WTC11 (cell line): ENCODE measurements around the gene WDR82.

Experiments used
- CBFB ChIP-seq: sonication (generic); formaldehyde crosslinking; IDR thresholded peaks from 2 replicates; pipeline ENCODE4 v1.8.1; 2022; ENCODE audit warnings: mild to moderate bottlenecking, low read depth, missing genetic modification reagents
- CDX4 ChIP-seq: fragments of 250-450 bp; sonication (Bioruptor Pico); IDR thresholded peaks from 2 replicates; pipeline ENCODE4 v1.9.0; 2021; ENCODE audit warnings: moderate library complexity, mild to moderate bottlenecking, inconsistent platforms, borderline replicate concordance
- CREM ChIP-seq: sonication (generic); formaldehyde crosslinking; IDR thresholded peaks from 2 replicates; pipeline ENCODE4 v1.8.1; 2022; ENCODE audit warnings: mild to moderate bottlenecking, missing genetic modification reagents, moderate library complexity
- CTCF ChIP-seq: fragments of 200-600 bp; IDR thresholded peaks from 2 replicates; pipeline ENCODE4 v1.8.0; 2022; ENCODE audit warnings: antibody characterized with exemption
- TEAD4 ChIP-seq: sonication (generic); formaldehyde crosslinking; IDR thresholded peaks from 2 replicates; pipeline ENCODE4 v1.8.0; 2022; ENCODE audit warnings: mild to moderate bottlenecking, missing genetic modification reagents
- ZNF121 ChIP-seq: sonication (generic); formaldehyde crosslinking; IDR thresholded peaks from 2 replicates; pipeline ENCODE4 v1.8.0; 2023; ENCODE audit warnings: missing genetic modification reagents
- ZNF263 ChIP-seq: sonication (generic); formaldehyde crosslinking; IDR thresholded peaks from 2 replicates; pipeline ENCODE4 v1.8.1; 2022; ENCODE audit warnings: low read depth, mild to moderate bottlenecking, moderate library complexity, missing genetic modification reagents

GRCh38 chr3:52210037-52210436 lies 68.4 kb downstream of the WDR82 start:
- TF ChIP-seq TEAD4 (CRISPR knock-in tag) (no peak), CREM (CRISPR knock-in tag) (no peak), CDX4 (CRISPR knock-in tag) (no peak), CBFB (CRISPR knock-in tag) (no peak), CTCF (no peak), ZNF263 (no peak), ZNF121 (CRISPR knock-in tag) (no peak)
